Inflammatory macrophage treated with lipopolysaccharide for 4 hours (primary cell): ENCODE measurements around the gene SP3.
A peak's percentile ranks its signal among the peaks of the same experiment; 100 is the strongest.

Experiments used
- DNase-seq: peaks from one replicate; pipeline ENCODE4 v3.0.0-alpha.2; 2020

SP3 gene

GRCh38 chr2:173964565-173965371 is 405 bp downstream of the SP3 start:
- peak; percentile 70 for DNase-seq

- peak; percentile 66 for DNase-seq
Observed at GRCh38 chr2:173963817-173964564, 1.2 kb downstream of the SP3 start.

- DNase-seq = peak; percentile 82
Observed at GRCh38 chr2:173963323-173963816, 1.8 kb downstream of the SP3 start.

GRCh38 chr2:173962583-173963110 is 2.5 kb downstream of the SP3 start:
- DNase-seq = no peak

- peak; percentile 38 for DNase-seq
Observed at GRCh38 chr2:173962031-173962430, 3.1 kb downstream of the SP3 start.

- DNase-seq = peak; percentile 24
Observed at GRCh38 chr2:173961346-173961705, 3.8 kb downstream of the SP3 start.

- DNase-seq = no peak
Observed at GRCh38 chr2:173959909-173960308, 5.3 kb downstream of the SP3 start.

GRCh38 chr2:173959358-173959884 is 5.8 kb downstream of the SP3 start:
- no peak for DNase-seq

GRCh38 chr2:173958198-173958846 is 6.9 kb downstream of the SP3 start:
- no peak for DNase-seq

- no peak for DNase-seq
Observed at GRCh38 chr2:173957517-173957916, 7.7 kb downstream of the SP3 start.

- no peak for DNase-seq
Observed at GRCh38 chr2:173956454-173956853, 8.7 kb downstream of the SP3 start.

- no peak for DNase-seq
Observed at GRCh38 chr2:173955867-173956266, 9.3 kb downstream of the SP3 start.

- peak; percentile 26 for DNase-seq
Observed at GRCh38 chr2:173955004-173955403, 10.2 kb downstream of the SP3 start.

- DNase-seq = no peak
Observed at GRCh38 chr2:173953047-173953424, 12.1 kb downstream of the SP3 start.

GRCh38 chr2:173952267-173953046 is 12.7 kb downstream of the SP3 start:
- peak; percentile 18 for DNase-seq

GRCh38 chr2:173948842-173949241 is 16.3 kb downstream of the SP3 start:
- peak; percentile 67 for DNase-seq

GRCh38 chr2:173948198-173948597 is 17.0 kb downstream of the SP3 start:
- no peak for DNase-seq

GRCh38 chr2:173947131-173947530 is 18.0 kb downstream of the SP3 start:
- no peak for DNase-seq

GRCh38 chr2:173943738-173944137 is 21.4 kb downstream of the SP3 start:
- DNase-seq = no peak

GRCh38 chr2:173942861-173943523 is 22.2 kb downstream of the SP3 start:
- DNase-seq = peak; percentile 51

- peak; percentile 40 for DNase-seq
Observed at GRCh38 chr2:173941567-173941966, 23.6 kb downstream of the SP3 start.
